HepG2 (cell line): Measurements from ENCODE around the gene HSPB6. TPM values are rescaled to one million over a fixed set of nuclear protein-coding genes. Genes with fewer than 3 reads are reported as not detected.

ENCODE experiments used
- AKNA ChIP-seq: sonication (generic); formaldehyde crosslinking; IDR thresholded peaks from 2 replicates; pipeline ENCODE4 v1.4.0; 2020; ENCODE audit warnings: missing genetic modification reagents, borderline replicate concordance
- ASH2L ChIP-seq: fragments of 300-600, 200-600 bp; sonication (generic); IDR thresholded peaks from 2 replicates; pipeline ENCODE4 v1.7.0; 2017; ENCODE audit warnings: low read depth, mild to moderate bottlenecking, moderate library complexity, mixed read lengths, low read length; ENCODE audit not compliant: insufficient read length
- ATM ChIP-seq: fragments of 450-650 bp; IDR thresholded peaks from 2 replicates; pipeline ENCODE4 v1.7.1; 2017; ENCODE audit warnings: mild to moderate bottlenecking, borderline replicate concordance
- EED ChIP-seq: sonication (generic); formaldehyde crosslinking; IDR thresholded peaks from 2 replicates; pipeline ENCODE4 v1.5.0; 2020; ENCODE audit warnings: mild to moderate bottlenecking, missing genetic modification reagents
- HIVEP1 ChIP-seq: sonication (generic); formaldehyde crosslinking; IDR thresholded peaks from 2 replicates; pipeline ENCODE4 v1.4.0; 2020; ENCODE audit warnings: mild to moderate bottlenecking, missing genetic modification reagents
- JUNB ChIP-seq: sonication (generic); formaldehyde crosslinking; IDR thresholded peaks from 2 replicates; pipeline ENCODE4 v1.8.0; 2022; ENCODE audit warnings: missing genetic modification reagents, mild to moderate bottlenecking, borderline replicate concordance
- PAX8 ChIP-seq: sonication (generic); formaldehyde crosslinking; IDR thresholded peaks from 2 replicates; pipeline ENCODE4 v1.8.0; 2022; ENCODE audit warnings: mild to moderate bottlenecking, missing genetic modification reagents, borderline replicate concordance
- PRPF4 ChIP-seq: fragments of 200-400 bp; formaldehyde crosslinking; IDR thresholded peaks from 2 replicates; pipeline ENCODE4 v1.6.1; 2016; ENCODE audit warnings: low read length, low read depth; ENCODE audit not compliant: poor library complexity, severe bottlenecking
- RFX3 ChIP-seq: IDR thresholded peaks from 2 replicates; pipeline ENCODE4 v1.6.1; 2016; ENCODE audit warnings: missing biosample characterization, missing genetic modification reagents
- ZBTB49 ChIP-seq: sonication (generic); formaldehyde crosslinking; IDR thresholded peaks from 2 replicates; pipeline ENCODE4 v1.4.0; 2020; ENCODE audit warnings: missing genetic modification reagents, borderline replicate concordance
- ZNF367 ChIP-seq: sonication (generic); formaldehyde crosslinking; IDR thresholded peaks from 2 replicates; pipeline ENCODE4 v1.4.0; 2020; ENCODE audit warnings: missing genetic modification reagents, borderline replicate concordance
- ZNF407 ChIP-seq: sonication (generic); formaldehyde crosslinking; IDR thresholded peaks from one replicate; pipeline ENCODE4 v1.5.1; 2020; ENCODE audit warnings: mild to moderate bottlenecking, missing genetic modification reagents; ENCODE audit errors: not compliant biosample characterization
- polyA plus RNA-seq, 8 experiments: library from polyadenylated mRNA; depleted of rRNA in 3 of 8; stranded (reverse) in 7 of 8; unstranded in 1 of 8; fragments of >200 nt; fragmentation: Illumina TruSeq in 4 of 8; extraction: Trizol in 4 of 8; gene quantifications; 2 replicates each; pipeline versions ENCODE4 v1.2.1 to v1.2.3, GENCODE V29; 2011 to 2016; ENCODE audit warnings: low read depth in 4 of 8, missing spikeins in 1 of 8, mixed read lengths in 1 of 8; ENCODE audit not compliant: insufficient read depth in 1 of 8
- total RNA-seq, 5 experiments: library from RNA; depleted of rRNA; stranded (reverse); fragments of >200 nt; fragmentation: Illumina TruSeq; extraction: Trizol; gene quantifications; 2 replicates each; pipeline ENCODE4 v1.2.3, GENCODE V29; 2016; ENCODE audit warnings: low read depth in 1 of 5

The HSPB6 gene
- total and polyA plus RNA-seq, 2 of the 13 experiments (the other 11 are each of a cell fraction or from before 2014, with no cell fraction given): 0.18 TPM; not detected in 1

GRCh38 chr19:35748106-35749020 lies 8.5 kb downstream of the HSPB6 start, which contains the start of gene LIN37 (continued):
- no peak for TF ChIP-seq AKNA (CRISPR knock-in tag)
- TF ChIP-seq ZNF367 (CRISPR knock-in tag): no peak
- TF ChIP-seq ZBTB49 (CRISPR knock-in tag): no peak
- TF ChIP-seq PAX8: no peak
- TF ChIP-seq JUNB (CRISPR knock-in tag): no peak
- no peak for TF ChIP-seq ATM
- peak; percentile 42; the same call in 1 of the 2 replicates for TF ChIP-seq HIVEP1
- no peak for TF ChIP-seq PRPF4
- TF ChIP-seq ZNF407 (CRISPR knock-in tag): no peak
- no peak for TF ChIP-seq RFX3 (CRISPR knock-in tag)
- TF ChIP-seq EED (CRISPR knock-in tag): no peak
- peak; percentile 61 for TF ChIP-seq ASH2L
